GM06990 (cell line): Measurements from ENCODE around the gene RAB36.

Source experiments
- DNase-seq: peaks from one replicate; pipeline ENCODE4 v3.0.0-alpha.2; 2011; ENCODE audit not compliant: insufficient read length; ENCODE audit errors: extremely low read depth
- H3K27me3 ChIP-seq: replicated peaks from 2 replicates; pipeline ENCODE4 v1.6.0; 2011; ENCODE audit warnings: low read length; ENCODE audit not compliant: control insufficient read depth, insufficient read depth
- H3K36me3 ChIP-seq: 2 replicates; pipeline ENCODE4 v1.5.1; 2011; ENCODE audit warnings: low read length; ENCODE audit not compliant: control insufficient read depth, insufficient read depth
- H3K4me3 ChIP-seq: replicated peaks from 2 replicates; pipeline ENCODE4 v1.5.1; 2011; ENCODE audit warnings: low read depth, mild to moderate bottlenecking, control low read depth, low read length
- CTCF ChIP-seq: IDR thresholded peaks from 2 replicates; pipeline ENCODE4 v1.5.1; 2011; ENCODE audit warnings: low read length, control low read depth, mild to moderate bottlenecking, inconsistent platforms; ENCODE audit not compliant: insufficient read depth, poor library complexity, severe bottlenecking

RAB36 gene

GRCh38 chr22:23149743-23150238 lies 4.5 kb downstream of the RAB36 start:
- Histone ChIP-seq H3K27me3 (no peaks in the 10 kb centered on the region), H3K4me3 (no peak overlapping the region), H3K36me3 (no peaks in the 10 kb centered on the region; the same call in 1 of the 2 replicates)
- no peak for DNase-seq
- TF ChIP-seq CTCF, result no peak

- TF ChIP-seq CTCF, result no peak
- no peaks in the 10 kb centered on the region; the same call in 1 of the 2 replicates for H3K36me3 ChIP-seq
- no peaks in the 10 kb centered on the region for H3K27me3 ChIP-seq
- no peak for DNase-seq
- H3K4me3 ChIP-seq, result no peak overlapping the region
These were observed 5.5 kb downstream of the RAB36 start for GRCh38 chr22:23150762-23151161.

GRCh38 chr22:23151827-23152226 lies 6.5 kb downstream of the RAB36 start:
- Histone ChIP-seq H3K4me3 (no peak overlapping the region), H3K27me3 (no peaks in the 10 kb centered on the region), H3K36me3 (no peaks in the 10 kb centered on the region; the same call in 1 of the 2 replicates)
- DNase-seq, result no peak
- TF ChIP-seq CTCF, result no peak

- TF ChIP-seq CTCF, result no peak
- H3K4me3 ChIP-seq, result peak overlapping the region; percentile 11
- DNase-seq, result no peak
These were observed 7.2 kb downstream of the RAB36 start for GRCh38 chr22:23152238-23153114.

GRCh38 chr22:23153994-23154393 lies 8.7 kb downstream of the RAB36 start:
- TF ChIP-seq CTCF, result no peak
- Histone ChIP-seq H3K36me3 (no peaks in the 10 kb centered on the region; the same call in 1 of the 2 replicates), H3K4me3 (no peak overlapping the region), H3K27me3 (no peaks in the 10 kb centered on the region)
- no peak for DNase-seq

More at GRCh38 chr22:23152238-23153114, 7.2 kb downstream of the RAB36 start:
- Histone ChIP-seq H3K27me3 (no peaks in the 10 kb centered on the region), H3K36me3 (no peaks in the 10 kb centered on the region; the same call in 1 of the 2 replicates)
